ENCODE measurements around the gene SLC17A8. TPM values are rescaled to one million over a fixed set of nuclear protein-coding genes. Genes with fewer than 3 reads are reported as not detected.
"Not testable (repeated sequence)": the region's sequence is repeated elsewhere in the genome, so short reads cannot be mapped to it uniquely, and the experiment has no call there.

Gene SLC17A8
- polyA plus RNA-seq, 4 donors = 0.19 to 0.60 (median 0.37) TPM

- no peak for DNase-seq (ENCODE audit: low read depth in 4 of 4, low spot score in 3 of 4)
Measured at GRCh38 chr12:100422646-100423045, 65.8 kb downstream of the SLC17A8 start.

GRCh38 chr12:100426145-100426544 lies 69.3 kb downstream of the SLC17A8 start:
- no peak for DNase-seq (ENCODE audit: low read depth in 4 of 4, low spot score in 3 of 4)

- DNase-seq (ENCODE audit: low read depth in 4 of 4, low spot score in 3 of 4) = no peak
Measured at GRCh38 chr12:100427078-100427477, 70.2 kb downstream of the SLC17A8 start.

GRCh38 chr12:100430251-100430650 lies 73.4 kb downstream of the SLC17A8 start:
- not testable (repeated sequence) for DNase-seq (ENCODE audit: low read depth in 4 of 4, low spot score in 3 of 4)

- DNase-seq (ENCODE audit: low read depth in 4 of 4, low spot score in 3 of 4) = no peak
Measured at GRCh38 chr12:100433701-100434100, 76.8 kb downstream of the SLC17A8 start.

- no peak for DNase-seq (ENCODE audit: low read depth in 4 of 4, low spot score in 3 of 4)
Measured at GRCh38 chr12:100434177-100434576, 77.3 kb downstream of the SLC17A8 start.

- no peak for DNase-seq (ENCODE audit: low read depth in 4 of 4, low spot score in 3 of 4)
Measured at GRCh38 chr12:100435957-100436356, 79.1 kb downstream of the SLC17A8 start.

GRCh38 chr12:100437038-100437841 lies 80.4 kb downstream of the SLC17A8 start:
- DNase-seq (ENCODE audit: low read depth in 4 of 4, low spot score in 3 of 4) = no peak

GRCh38 chr12:100439797-100440196 lies 82.9 kb downstream of the SLC17A8 start:
- no peak for DNase-seq (ENCODE audit: low read depth in 4 of 4, low spot score in 3 of 4)

- DNase-seq (ENCODE audit: low read depth in 4 of 4, low spot score in 3 of 4) = no peak
Measured at GRCh38 chr12:100442403-100442802, 85.5 kb downstream of the SLC17A8 start.

GRCh38 chr12:100443434-100443833 lies 86.6 kb downstream of the SLC17A8 start:
- no peak for DNase-seq (ENCODE audit: low read depth in 4 of 4, low spot score in 3 of 4)

GRCh38 chr12:100445081-100445481 lies 88.2 kb downstream of the SLC17A8 start:
- no peak for DNase-seq (ENCODE audit: low read depth in 4 of 4, low spot score in 3 of 4)

- DNase-seq (ENCODE audit: low read depth in 4 of 4, low spot score in 3 of 4) = no peak
Measured at GRCh38 chr12:100447381-100447780, 90.5 kb downstream of the SLC17A8 start.

- no peak for DNase-seq (ENCODE audit: low read depth in 4 of 4, low spot score in 3 of 4)
Measured at GRCh38 chr12:100448656-100449055, 91.8 kb downstream of the SLC17A8 start.

- DNase-seq (ENCODE audit: low read depth in 4 of 4, low spot score in 3 of 4) = no peak
Measured at GRCh38 chr12:100450735-100451134, 93.9 kb downstream of the SLC17A8 start.

GRCh38 chr12:100453951-100454350 lies 97.1 kb downstream of the SLC17A8 start:
- no peak for DNase-seq (ENCODE audit: low read depth in 4 of 4, low spot score in 3 of 4)

GRCh38 chr12:100455896-100456295 lies 99.0 kb downstream of the SLC17A8 start:
- no peak for DNase-seq (ENCODE audit: low read depth in 4 of 4, low spot score in 3 of 4)

- no peak for DNase-seq (ENCODE audit: low read depth in 4 of 4, low spot score in 3 of 4)
Measured at GRCh38 chr12:100458191-100458590, 101.3 kb downstream of the SLC17A8 start.

GRCh38 chr12:100460702-100461101 lies 103.8 kb downstream of the SLC17A8 start:
- no peak for DNase-seq (ENCODE audit: low read depth in 4 of 4, low spot score in 3 of 4)

GRCh38 chr12:100461330-100461973 lies 104.6 kb downstream of the SLC17A8 start:
- DNase-seq (ENCODE audit: low read depth in 4 of 4, low spot score in 3 of 4) = no peak

GRCh38 chr12:100463661-100464060 lies 106.8 kb downstream of the SLC17A8 start:
- no peak for DNase-seq (ENCODE audit: low read depth in 4 of 4, low spot score in 3 of 4)

GRCh38 chr12:100464529-100464928 lies 107.7 kb downstream of the SLC17A8 start:
- DNase-seq (ENCODE audit: low read depth in 4 of 4, low spot score in 3 of 4) = no peak
